ENCODE results near the gene FCMR. TPM values are rescaled to one million over a fixed set of nuclear protein-coding genes. Genes with fewer than 3 reads are reported as not detected.

The FCMR gene
- polyA plus RNA-seq, 2 donors = 0.90 to 2.5 TPM

GRCh38 chr1:206905295-206906164, 16.2 kb downstream of the FCMR start:
- H3K4me1 ChIP-seq (ENCODE audit: control insufficient read depth in 2 of 2, insufficient read depth in 2 of 2, low read length in 1 of 2) = peaks cover 6 to 10% of the 10 kb centered on the region in 2 donors
- no peak overlapping the region for H3K27ac ChIP-seq (ENCODE audit: low read depth in 2 of 2, low read length in 1 of 2)
- no peaks in the 10 kb centered on the region for H3K36me3 ChIP-seq (ENCODE audit: control insufficient read depth in 2 of 2, insufficient read depth in 2 of 2, low read length in 1 of 2)
- no peaks in the 10 kb centered on the region for H3K27me3 ChIP-seq (ENCODE audit: control insufficient read depth in 1 of 2, insufficient read depth in 2 of 2, low read length in 2 of 2)
- 49 to 65% methylated on average over 4 of the region's 4 CpGs for WGBS, 2 donors
- H3K4me3 ChIP-seq (ENCODE audit: low read depth in 1 of 2, low read length in 2 of 2) = no peak overlapping the region
- H3K9me3 ChIP-seq (ENCODE audit: control insufficient read depth in 2 of 2, insufficient read depth in 1 of 2, low read depth in 1 of 2, low read length in 1 of 2) = peaks cover 0 to 2% of the 10 kb centered on the region in 2 donors

- H3K4me3 ChIP-seq (ENCODE audit: low read depth in 1 of 2, low read length in 2 of 2) = no peak overlapping the region
- H3K36me3 ChIP-seq (ENCODE audit: control insufficient read depth in 2 of 2, insufficient read depth in 2 of 2, low read length in 1 of 2) = no peaks in the 10 kb centered on the region
- H3K9me3 ChIP-seq (ENCODE audit: control insufficient read depth in 2 of 2, insufficient read depth in 1 of 2, low read depth in 1 of 2, low read length in 1 of 2) = peaks cover 0 to 2% of the 10 kb centered on the region in 2 donors
- 90 to 92% methylated on average over 10 of the region's 10 CpGs for WGBS, 2 donors
- H3K27me3 ChIP-seq (ENCODE audit: control insufficient read depth in 1 of 2, insufficient read depth in 2 of 2, low read length in 2 of 2) = no peaks in the 10 kb centered on the region
- H3K27ac ChIP-seq (ENCODE audit: low read depth in 2 of 2, low read length in 1 of 2) = no peak overlapping the region
- peaks cover under 1 to 5% of the 10 kb centered on the region in 2 donors for H3K4me1 ChIP-seq (ENCODE audit: control insufficient read depth in 2 of 2, insufficient read depth in 2 of 2, low read length in 1 of 2)
Measured at GRCh38 chr1:206904423-206905142, 17.2 kb downstream of the FCMR start.

- Histone ChIP-seq H3K4me1 (ENCODE audit: control insufficient read depth in 2 of 2, insufficient read depth in 2 of 2, low read length in 1 of 2) (peaks cover 2 to 4% of the 10 kb centered on the region in 2 donors), H3K9me3 (ENCODE audit: control insufficient read depth in 2 of 2, insufficient read depth in 1 of 2, low read depth in 1 of 2, low read length in 1 of 2) (peaks cover 0 to 2% of the 10 kb centered on the region in 2 donors)
- WGBS, 2 donors = 72% methylated on average over 2 of the region's 2 CpGs
Measured at GRCh38 chr1:206903687-206904086, 18.1 kb downstream of the FCMR start.

GRCh38 chr1:206902702-206903101, 19.0 kb downstream of the FCMR start:
- Histone ChIP-seq H3K36me3 (ENCODE audit: control insufficient read depth in 2 of 2, insufficient read depth in 2 of 2, low read length in 1 of 2) (no peaks in the 10 kb centered on the region), H3K27me3 (ENCODE audit: control insufficient read depth in 1 of 2, insufficient read depth in 2 of 2, low read length in 2 of 2) (no peaks in the 10 kb centered on the region), H3K27ac (ENCODE audit: low read depth in 2 of 2, low read length in 1 of 2) (no peak overlapping the region), H3K4me3 (ENCODE audit: low read depth in 1 of 2, low read length in 2 of 2) (no peak overlapping the region), H3K9me3 (ENCODE audit: control insufficient read depth in 2 of 2, insufficient read depth in 1 of 2, low read depth in 1 of 2, low read length in 1 of 2) (peaks cover 0 to 2% of the 10 kb centered on the region in 2 donors), H3K4me1 (ENCODE audit: control insufficient read depth in 2 of 2, insufficient read depth in 2 of 2, low read length in 1 of 2) (peaks cover 2 to 4% of the 10 kb centered on the region in 2 donors)
- 88 to 92% methylated on average over 1 of the region's 1 CpG for WGBS, 2 donors

More at GRCh38 chr1:206903687-206904086, 18.1 kb downstream of the FCMR start:
- H3K27me3 ChIP-seq (ENCODE audit: control insufficient read depth in 1 of 2, insufficient read depth in 2 of 2, low read length in 2 of 2) = no peaks in the 10 kb centered on the region
- no peaks in the 10 kb centered on the region for H3K36me3 ChIP-seq (ENCODE audit: control insufficient read depth in 2 of 2, insufficient read depth in 2 of 2, low read length in 1 of 2)
- no peak overlapping the region for H3K27ac ChIP-seq (ENCODE audit: low read depth in 2 of 2, low read length in 1 of 2)
- no peak overlapping the region for H3K4me3 ChIP-seq (ENCODE audit: low read depth in 1 of 2, low read length in 2 of 2)

GRCh38 chr1:206901944-206902343, 19.8 kb downstream of the FCMR start:
- H3K9me3 ChIP-seq (ENCODE audit: control insufficient read depth in 2 of 2, insufficient read depth in 1 of 2, low read depth in 1 of 2, low read length in 1 of 2) = peaks cover 0 to 2% of the 10 kb centered on the region in 2 donors
- WGBS, 2 donors = 90 to 92% methylated on average over 6 of the region's 6 CpGs

GRCh38 chr1:206900149-206900548, 21.6 kb downstream of the FCMR start:
- Histone ChIP-seq H3K4me1 (ENCODE audit: control insufficient read depth in 2 of 2, insufficient read depth in 2 of 2, low read length in 1 of 2) (peaks cover 2 to 3% of the 10 kb centered on the region in 2 donors), H3K36me3 (ENCODE audit: control insufficient read depth in 2 of 2, insufficient read depth in 2 of 2, low read length in 1 of 2) (no peaks in the 10 kb centered on the region), H3K4me3 (ENCODE audit: low read depth in 1 of 2, low read length in 2 of 2) (no peak overlapping the region), H3K27ac (ENCODE audit: low read depth in 2 of 2, low read length in 1 of 2) (no peak overlapping the region), H3K9me3 (ENCODE audit: control insufficient read depth in 2 of 2, insufficient read depth in 1 of 2, low read depth in 1 of 2, low read length in 1 of 2) (peaks cover 0 to 2% of the 10 kb centered on the region in 2 donors), H3K27me3 (ENCODE audit: control insufficient read depth in 1 of 2, insufficient read depth in 2 of 2, low read length in 2 of 2) (no peaks in the 10 kb centered on the region)
- WGBS, 2 donors = 89 to 93% methylated on average over 7 of the region's 7 CpGs

More at GRCh38 chr1:206901944-206902343, 19.8 kb downstream of the FCMR start:
- no peaks in the 10 kb centered on the region for H3K27me3 ChIP-seq (ENCODE audit: control insufficient read depth in 1 of 2, insufficient read depth in 2 of 2, low read length in 2 of 2)
- no peaks in the 10 kb centered on the region for H3K36me3 ChIP-seq (ENCODE audit: control insufficient read depth in 2 of 2, insufficient read depth in 2 of 2, low read length in 1 of 2)
- peaks cover 0 to 2% of the 10 kb centered on the region in 2 donors for H3K4me1 ChIP-seq (ENCODE audit: control insufficient read depth in 2 of 2, insufficient read depth in 2 of 2, low read length in 1 of 2)
- H3K4me3 ChIP-seq (ENCODE audit: low read depth in 1 of 2, low read length in 2 of 2) = no peak overlapping the region
- no peak overlapping the region for H3K27ac ChIP-seq (ENCODE audit: low read depth in 2 of 2, low read length in 1 of 2)

DNA sequence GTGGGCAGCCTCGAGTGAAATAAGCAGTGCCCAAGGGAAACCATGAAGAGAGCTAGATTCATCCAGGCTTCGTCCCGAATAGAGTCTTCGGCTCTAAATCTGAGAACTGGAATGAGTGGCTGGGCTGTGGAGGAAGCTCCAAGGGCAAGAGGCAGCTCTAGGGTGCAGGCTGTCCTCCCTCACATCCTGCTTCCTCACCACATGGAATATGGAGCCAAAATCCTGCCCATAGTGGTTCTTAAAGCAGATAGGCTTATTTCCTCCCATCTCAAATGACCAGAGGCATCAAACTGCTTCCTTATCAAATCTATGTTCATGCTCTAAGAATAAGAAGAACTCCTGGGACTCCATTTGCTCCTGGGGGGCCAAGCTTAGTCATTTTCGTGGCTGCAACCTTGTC, 22.0 kb downstream of the FCMR start:
- no peaks in the 10 kb centered on the region for H3K9me3 ChIP-seq (ENCODE audit: control insufficient read depth in 2 of 2, insufficient read depth in 1 of 2, low read depth in 1 of 2, low read length in 1 of 2)
- no peak overlapping the region for H3K4me3 ChIP-seq (ENCODE audit: low read depth in 1 of 2, low read length in 2 of 2)
- H3K4me1 ChIP-seq (ENCODE audit: control insufficient read depth in 2 of 2, insufficient read depth in 2 of 2, low read length in 1 of 2) = peaks cover 2 to 3% of the 10 kb centered on the region in 2 donors
- no peaks in the 10 kb centered on the region for H3K27me3 ChIP-seq (ENCODE audit: control insufficient read depth in 1 of 2, insufficient read depth in 2 of 2, low read length in 2 of 2)
- H3K27ac ChIP-seq (ENCODE audit: low read depth in 2 of 2, low read length in 1 of 2) = no peak overlapping the region
- WGBS, 2 donors = 77 to 79% methylated on average over 5 of the region's 5 CpGs
- H3K36me3 ChIP-seq (ENCODE audit: control insufficient read depth in 2 of 2, insufficient read depth in 2 of 2, low read length in 1 of 2) = no peaks in the 10 kb centered on the region

GRCh38 chr1:206898915-206899431, 22.8 kb downstream of the FCMR start:
- Histone ChIP-seq H3K4me3 (ENCODE audit: low read depth in 1 of 2, low read length in 2 of 2) (no peak overlapping the region), H3K4me1 (ENCODE audit: control insufficient read depth in 2 of 2, insufficient read depth in 2 of 2, low read length in 1 of 2) (peaks cover 2 to 3% of the 10 kb centered on the region in 2 donors)

DNA sequence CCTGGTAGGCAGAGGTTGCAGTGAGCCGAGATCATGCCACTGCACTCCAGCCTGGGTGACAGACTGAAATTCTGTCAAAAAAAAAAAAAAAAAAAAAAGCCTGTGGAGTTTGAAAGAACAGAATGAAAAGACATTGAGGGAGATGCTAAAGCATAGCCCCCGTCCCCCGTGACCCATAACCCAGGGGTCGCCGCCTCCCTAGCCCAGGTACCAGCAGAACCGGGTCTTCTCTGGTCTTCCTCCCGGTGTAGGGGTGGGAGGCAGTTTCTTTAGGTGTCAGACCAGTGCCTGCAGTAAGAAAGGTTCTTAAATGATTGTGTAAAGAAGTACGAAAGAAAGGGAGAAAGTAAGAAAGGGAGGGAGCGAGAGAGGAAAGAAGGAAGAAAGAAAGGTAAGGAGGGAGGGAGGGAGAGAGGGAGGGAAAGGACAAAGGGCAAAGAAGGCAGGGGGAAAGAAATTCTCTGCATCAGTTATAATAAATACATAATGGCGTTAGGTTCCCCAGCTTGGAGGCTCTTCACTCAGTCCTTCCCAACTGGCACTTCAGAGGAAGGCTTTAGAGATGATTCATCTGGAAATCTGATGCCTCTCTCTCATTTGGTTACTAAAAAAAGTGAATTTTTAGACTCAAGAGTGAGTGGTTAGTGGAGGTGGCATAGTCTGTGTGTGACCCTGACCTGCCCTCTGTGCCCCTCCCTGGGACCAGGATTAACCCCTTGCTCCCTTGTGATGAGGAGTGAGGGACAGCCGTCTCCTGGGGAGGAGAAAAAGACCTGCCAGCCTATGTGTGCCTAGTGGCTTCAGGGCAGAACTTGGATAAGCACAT, 23.4 kb downstream of the FCMR start:
- H3K27me3 ChIP-seq (ENCODE audit: control insufficient read depth in 1 of 2, insufficient read depth in 2 of 2, low read length in 2 of 2) = no peaks in the 10 kb centered on the region
- no peak overlapping the region for H3K27ac ChIP-seq (ENCODE audit: low read depth in 2 of 2, low read length in 1 of 2)
- WGBS, 2 donors = 74 to 75% methylated on average over 11 of the region's 11 CpGs
- H3K9me3 ChIP-seq (ENCODE audit: control insufficient read depth in 2 of 2, insufficient read depth in 1 of 2, low read depth in 1 of 2, low read length in 1 of 2) = no peaks in the 10 kb centered on the region
- H3K36me3 ChIP-seq (ENCODE audit: control insufficient read depth in 2 of 2, insufficient read depth in 2 of 2, low read length in 1 of 2) = no peaks in the 10 kb centered on the region
- peaks cover 2 to 3% of the 10 kb centered on the region in 2 donors for H3K4me1 ChIP-seq (ENCODE audit: control insufficient read depth in 2 of 2, insufficient read depth in 2 of 2, low read length in 1 of 2)
- no peak overlapping the region for H3K4me3 ChIP-seq (ENCODE audit: low read depth in 1 of 2, low read length in 2 of 2)

More at GRCh38 chr1:206898915-206899431, 22.8 kb downstream of the FCMR start:
- Histone ChIP-seq H3K9me3 (ENCODE audit: control insufficient read depth in 2 of 2, insufficient read depth in 1 of 2, low read depth in 1 of 2, low read length in 1 of 2) (no peaks in the 10 kb centered on the region), H3K27me3 (ENCODE audit: control insufficient read depth in 1 of 2, insufficient read depth in 2 of 2, low read length in 2 of 2) (no peaks in the 10 kb centered on the region), H3K27ac (ENCODE audit: low read depth in 2 of 2, low read length in 1 of 2) (no peak overlapping the region), H3K36me3 (ENCODE audit: control insufficient read depth in 2 of 2, insufficient read depth in 2 of 2, low read length in 1 of 2) (no peaks in the 10 kb centered on the region)
- 82 to 83% methylated on average over 13 of the region's 13 CpGs for WGBS, 2 donors

Data from esophagus (tissue), 2 donors.